Transverse colon (tissue), 4 donors: ENCODE results near the gene ZNF581. TPM values are rescaled to one million over a fixed set of nuclear protein-coding genes. Genes with fewer than 3 reads are reported as not detected.

ENCODE experiments used
- DNase-seq: peaks from one replicate; pipeline ENCODE4 v3.0.0-alpha.2; 2019
- H3K27ac ChIP-seq, 4 donors: fragments of 200-600 bp; sonication (generic); 2 replicates each; pipeline ENCODE4 v1.5.1; 2016 to 2018; ENCODE audit warnings: inconsistent platforms in 4 of 4
- H3K27me3 ChIP-seq: fragments of 200-600 bp; sonication (generic); 2 replicates; pipeline ENCODE4 v1.5.1; 2017; ENCODE audit warnings: inconsistent platforms
- H3K36me3 ChIP-seq, 4 donors: fragments of 200-600 bp; sonication (generic); 2 replicates each; pipeline ENCODE4 v1.5.1; 2017 to 2019; ENCODE audit warnings: inconsistent platforms in 4 of 4
- H3K4me1 ChIP-seq, 4 donors: fragments of 200-600 bp; sonication (generic); 2 replicates each; pipeline ENCODE4 v1.5.1; 2017 to 2020; ENCODE audit warnings: inconsistent platforms in 4 of 4
- H3K4me3 ChIP-seq, 4 donors: fragments of 200-600 bp; sonication (generic); 1 replicate in 1 of 4; 2 replicates in 3 of 4; pipeline versions ENCODE4 v1.5.1 to v1.6.1; 2017 to 2019; ENCODE audit warnings: inconsistent platforms in 4 of 4
- H3K9me3 ChIP-seq, 2 donors: fragments of 200-600 bp; sonication (generic); 2 replicates each; pipeline ENCODE4 v1.5.1; 2017 to 2019; ENCODE audit warnings: inconsistent platforms in 2 of 2
- EP300 ChIP-seq: sonication (generic); formaldehyde crosslinking; IDR thresholded peaks from one replicate; pipeline ENCODE4 v1.6.1; 2017; ENCODE audit warnings: antibody characterized with exemption, low read depth
- POLR2A ChIP-seq: fragments of 450-650 bp; IDR thresholded peaks from one replicate; pipeline ENCODE4 v1.6.1; 2016; ENCODE audit warnings: antibody characterized with exemption, mild to moderate bottlenecking, moderate library complexity
- POLR2AphosphoS5 ChIP-seq, 3 donors: sonication (generic); formaldehyde crosslinking; IDR thresholded peaks; one replicate each; pipeline ENCODE4 v1.6.1; 2016; ENCODE audit warnings: antibody characterized with exemption in 3 of 3
- WGBS, 2 donors: methylation state at CpG; one replicate each; pipeline ENCODE4 v1.1.5; 2018; ENCODE audit warnings: low coverage in 1 of 2; 5-methylcytosine and 5-hydroxymethylcytosine counted together
- in situ Hi-C, 4 donors: fragments of 200-750 bp; cut with MboI; loops; one replicate each; pipeline versions ENCODE4 v1.15.0 to v1.15.1; 2017; ENCODE audit warnings: low sequenced_read_pairs in 3 of 4, low pct_ligation_motif_present in 1 of 4, low pct_unique_long_range_greater_than_20kb in 1 of 4
- intact Hi-C: fragments of 100-400 bp; cut with DNase I; formaldehyde crosslinking; loops from one replicate; pipeline ENCODE4 v1.15.1; 2023; ENCODE audit warnings: low total_unique reads
- total RNA-seq, 4 donors: library from RNA; depleted of rRNA; stranded (reverse); fragments of >200 nt; gene quantifications; one replicate each; pipeline ENCODE4 v1.1.0, GENCODE V29; 2016
- TF ChIP-seq, protein P1 (sequence below), 5 experiments: fragments of 200-600 bp in 3 of 5; fragments of 450-650 bp in 2 of 5; sonication (generic) in 3 of 5; IDR thresholded peaks; 1 replicate in 2 of 5; 2 replicates in 3 of 5; pipeline ENCODE4 v1.5.1; 2016 to 2017; ENCODE audit warnings: antibody characterized with exemption in 5 of 5, inconsistent platforms in 3 of 5, mild to moderate bottlenecking in 2 of 5, moderate library complexity in 1 of 5

The ZNF581 gene
- total RNA-seq, 4 donors from 2014 or later, result 4.1 to 19.7 (median 10.0) TPM

DNA sequence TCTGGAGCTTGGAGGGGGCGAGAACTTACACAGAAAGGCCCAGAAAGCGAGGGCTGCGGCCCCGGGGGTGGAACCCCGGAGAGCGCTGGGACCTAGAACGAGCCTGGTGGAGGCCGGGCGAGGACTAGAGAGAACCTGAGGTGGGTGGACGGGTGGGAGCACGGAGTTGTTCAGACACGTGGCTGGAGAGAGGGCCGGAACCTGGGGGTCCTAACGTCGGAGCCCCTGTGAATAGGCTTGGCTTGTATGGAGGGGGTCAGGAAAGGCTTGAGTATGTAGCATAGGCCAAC lies 383 bp downstream of the ZNF581 start:
- no peak for TF ChIP-seq POLR2AphosphoS5 (IDR thresholded peaks at IDR 0.05)
- TF ChIP-seq EP300, result no peak
- TF ChIP-seq, protein P1, sequence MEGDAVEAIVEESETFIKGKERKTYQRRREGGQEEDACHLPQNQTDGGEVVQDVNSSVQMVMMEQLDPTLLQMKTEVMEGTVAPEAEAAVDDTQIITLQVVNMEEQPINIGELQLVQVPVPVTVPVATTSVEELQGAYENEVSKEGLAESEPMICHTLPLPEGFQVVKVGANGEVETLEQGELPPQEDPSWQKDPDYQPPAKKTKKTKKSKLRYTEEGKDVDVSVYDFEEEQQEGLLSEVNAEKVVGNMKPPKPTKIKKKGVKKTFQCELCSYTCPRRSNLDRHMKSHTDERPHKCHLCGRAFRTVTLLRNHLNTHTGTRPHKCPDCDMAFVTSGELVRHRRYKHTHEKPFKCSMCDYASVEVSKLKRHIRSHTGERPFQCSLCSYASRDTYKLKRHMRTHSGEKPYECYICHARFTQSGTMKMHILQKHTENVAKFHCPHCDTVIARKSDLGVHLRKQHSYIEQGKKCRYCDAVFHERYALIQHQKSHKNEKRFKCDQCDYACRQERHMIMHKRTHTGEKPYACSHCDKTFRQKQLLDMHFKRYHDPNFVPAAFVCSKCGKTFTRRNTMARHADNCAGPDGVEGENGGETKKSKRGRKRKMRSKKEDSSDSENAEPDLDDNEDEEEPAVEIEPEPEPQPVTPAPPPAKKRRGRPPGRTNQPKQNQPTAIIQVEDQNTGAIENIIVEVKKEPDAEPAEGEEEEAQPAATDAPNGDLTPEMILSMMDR (IDR thresholded peaks at IDR 0.05), result no peak
- TF ChIP-seq POLR2A, result no peak
- H3K27me3 ChIP-seq, result no peaks in the 10 kb centered on the region
- peak overlapping the region; percentile 89 to 99 (median 94) for H3K4me3 ChIP-seq
- intact Hi-C loops, result loop anchor here (2.0 kb wide), 1 partner anchor 63 kb away; the partner anchor contains the start of gene ZNF579
- in situ Hi-C loops, result no loop called here
- WGBS, 2 donors, result 0% methylated on average over 15 of the region's 15 CpGs; no CpG with 5 or more reads in 1 of the 2 donors
- peaks cover 22 to 61% (median 52%) of the 10 kb centered on the region in 4 donors for H3K4me1 ChIP-seq
- H3K9me3 ChIP-seq, result no peaks in the 10 kb centered on the region
- H3K27ac ChIP-seq, result peak overlapping the region; percentile 93 to 98 (median 95)
- no peak for DNase-seq
- H3K36me3 ChIP-seq, result no peaks in the 10 kb centered on the region

GRCh38 chr19:55644191-55644833 lies 863 bp downstream of the ZNF581 start:
- no peaks in the 10 kb centered on the region for H3K27me3 ChIP-seq
- DNase-seq, result no peak
- peaks cover 25 to 62% (median 55%) of the 10 kb centered on the region in 4 donors for H3K4me1 ChIP-seq
- H3K4me3 ChIP-seq, result peak overlapping the region; percentile 89 to 99 (median 94)
- TF ChIP-seq, protein P1 (IDR thresholded peaks at IDR 0.05), result no peak
- TF ChIP-seq POLR2AphosphoS5 (IDR thresholded peaks at IDR 0.05), result no peak
- no peak for TF ChIP-seq EP300
- TF ChIP-seq POLR2A, result no peak
- H3K36me3 ChIP-seq, result no peaks in the 10 kb centered on the region
- peak overlapping the region; percentile 93 to 98 (median 95) for H3K27ac ChIP-seq
- WGBS, 2 donors, result 46 to 70% methylated on average over 7 to 12 of the region's 12 CpGs
- H3K9me3 ChIP-seq, result no peaks in the 10 kb centered on the region
- intact Hi-C loops (no loop called here), in situ Hi-C loops (no loop called here)

DNA sequence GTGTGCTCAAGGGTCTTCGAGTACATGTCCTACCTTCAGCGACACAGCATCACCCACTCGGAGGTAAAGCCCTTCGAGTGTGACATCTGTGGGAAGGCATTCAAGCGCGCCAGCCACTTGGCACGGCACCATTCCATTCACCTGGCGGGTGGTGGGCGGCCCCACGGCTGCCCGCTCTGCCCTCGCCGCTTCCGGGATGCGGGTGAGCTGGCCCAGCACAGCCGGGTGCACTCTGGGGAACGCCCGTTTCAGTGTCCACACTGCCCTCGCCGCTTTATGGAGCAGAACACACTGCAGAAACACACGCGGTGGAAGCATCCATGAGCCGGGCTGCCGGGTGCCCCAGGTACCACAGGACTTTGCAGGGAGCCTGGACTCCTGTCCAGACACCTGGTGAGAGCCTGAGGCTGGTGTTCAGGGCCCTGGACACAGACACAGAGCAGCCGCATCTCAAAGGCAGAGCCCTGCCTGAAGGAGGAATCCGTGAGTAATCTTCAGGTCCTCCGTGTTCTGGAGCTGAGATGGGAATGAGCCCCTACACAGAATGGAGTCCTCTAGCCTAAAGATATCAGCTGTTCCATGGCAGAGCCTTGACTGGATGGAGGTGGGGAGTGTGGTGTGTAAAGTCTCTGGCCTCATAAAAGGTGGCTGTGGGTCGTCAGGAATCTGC lies 1.5 kb downstream of the ZNF581 start:
- Histone ChIP-seq H3K36me3 (no peaks in the 10 kb centered on the region), H3K9me3 (no peaks in the 10 kb centered on the region), H3K27ac (no peak overlapping the region), H3K27me3 (no peaks in the 10 kb centered on the region), H3K4me3 (no peak overlapping the region), H3K4me1 (peaks cover 25 to 60% (median 53%) of the 10 kb centered on the region in 4 donors)
- intact Hi-C loops, result no loop called here
- WGBS, 2 donors, result 87% methylated on average over 25 of the region's 28 CpGs; no CpG with 5 or more reads in 1 of the 2 donors
- TF ChIP-seq EP300 (no peak), POLR2A (no peak), POLR2AphosphoS5 (IDR thresholded peaks at IDR 0.05) (no peak)
- TF ChIP-seq, protein P1 (IDR thresholded peaks at IDR 0.05), result no peak
- no peak for DNase-seq
- in situ Hi-C loops, result no loop called here

DNA sequence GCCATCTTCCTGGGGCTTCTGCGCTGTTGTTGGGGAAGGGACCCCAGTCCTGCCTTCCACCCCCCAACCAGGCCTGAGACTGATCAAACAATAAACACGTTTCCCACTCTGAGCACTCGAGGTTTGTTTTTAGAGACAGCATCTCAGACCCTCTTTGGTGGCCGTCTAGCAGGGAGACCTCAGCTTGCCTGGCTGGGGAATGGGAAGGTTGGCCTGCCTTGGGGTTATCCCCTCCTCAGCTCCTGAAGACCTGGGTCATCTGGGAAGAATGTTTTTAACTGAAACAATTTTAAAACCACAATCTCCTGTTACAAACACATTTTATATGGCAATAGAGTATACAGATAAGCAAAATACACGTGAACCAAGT lies 2.0 kb downstream of the ZNF581 start:
- Histone ChIP-seq H3K27me3 (no peaks in the 10 kb centered on the region), H3K4me1 (peaks cover 20 to 55% (median 48%) of the 10 kb centered on the region in 4 donors), H3K9me3 (no peaks in the 10 kb centered on the region), H3K27ac (no peak overlapping the region), H3K36me3 (no peaks in the 10 kb centered on the region), H3K4me3 (no peak overlapping the region)
- intact Hi-C loops (no loop called here), in situ Hi-C loops (no loop called here)
- WGBS, 2 donors, result 40 to 66% methylated on average over 1 to 5 of the region's 5 CpGs
- no peak for DNase-seq
- TF ChIP-seq POLR2AphosphoS5 (IDR thresholded peaks at IDR 0.05), result no peak
- TF ChIP-seq, protein P1 (IDR thresholded peaks at IDR 0.05), result no peak
- no peak for TF ChIP-seq POLR2A
- TF ChIP-seq EP300, result no peak
